Medulla oblongata (tissue), 1 donor: ENCODE measurements around the gene FAM83F.

ENCODE experiments used
- DNase-seq: peaks from one replicate; pipeline ENCODE4 v3.0.0-alpha.2; 2015; ENCODE audit errors: extremely low spot score

The FAM83F gene

DNA sequence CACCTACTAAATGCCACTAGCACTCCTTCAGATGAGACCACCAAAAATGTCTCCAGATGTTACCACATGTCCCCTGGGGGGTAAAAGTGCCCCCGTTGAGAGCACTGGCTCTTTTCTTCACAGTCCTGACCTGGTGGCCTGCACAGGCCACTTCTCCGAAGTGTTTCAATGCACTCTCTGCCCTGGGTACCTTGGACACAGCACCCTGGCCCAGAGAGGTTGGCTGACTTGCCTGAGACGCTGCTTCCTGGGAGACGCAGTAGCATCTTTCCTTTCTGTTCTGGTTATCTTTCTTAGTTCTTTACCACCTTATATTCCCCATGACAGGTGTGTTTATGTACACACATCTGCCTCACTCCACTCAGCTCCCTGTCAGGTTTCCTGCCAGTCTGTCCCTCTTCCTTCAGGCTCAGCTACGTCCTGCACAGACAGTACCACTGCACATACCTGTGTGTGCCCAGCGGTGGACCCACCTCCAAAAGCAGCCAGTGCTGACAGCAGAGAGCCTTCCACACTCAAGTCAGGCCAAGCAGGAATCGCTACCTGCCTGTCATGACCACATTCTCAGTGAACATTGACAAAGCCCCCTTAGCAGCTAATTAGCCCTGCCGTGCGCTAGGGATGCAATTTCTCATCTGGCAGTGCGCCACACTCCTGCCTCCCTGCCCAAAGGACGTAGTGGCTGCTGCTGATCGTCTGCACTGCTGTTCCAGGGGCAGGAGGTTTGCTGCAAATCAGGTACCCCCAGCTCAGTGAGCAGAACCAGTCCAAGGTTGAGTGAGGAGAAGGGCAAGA lies 39.0 kb downstream of the FAM83F start:
- DNase-seq, result no peak

DNA sequence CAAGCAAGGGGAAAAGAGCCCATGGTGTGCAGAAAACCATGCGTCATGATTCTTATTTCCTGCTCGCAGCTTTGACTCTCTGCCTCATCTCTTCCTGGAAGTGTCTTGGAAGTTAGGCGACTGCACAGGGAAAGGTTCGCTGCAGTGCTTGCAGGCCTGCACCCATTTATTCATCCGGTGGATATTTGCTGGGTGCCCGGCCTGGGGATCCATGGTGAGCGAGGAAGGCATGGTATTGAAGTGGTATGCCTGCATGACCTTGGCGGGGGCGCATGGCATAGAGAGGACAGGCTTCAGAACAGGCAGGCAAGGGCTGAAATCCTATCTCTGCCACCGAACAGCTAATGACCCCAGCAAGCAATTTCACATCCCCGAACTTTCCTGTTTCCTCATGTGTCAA lies 40.6 kb downstream of the FAM83F start:
- no peak for DNase-seq

DNA sequence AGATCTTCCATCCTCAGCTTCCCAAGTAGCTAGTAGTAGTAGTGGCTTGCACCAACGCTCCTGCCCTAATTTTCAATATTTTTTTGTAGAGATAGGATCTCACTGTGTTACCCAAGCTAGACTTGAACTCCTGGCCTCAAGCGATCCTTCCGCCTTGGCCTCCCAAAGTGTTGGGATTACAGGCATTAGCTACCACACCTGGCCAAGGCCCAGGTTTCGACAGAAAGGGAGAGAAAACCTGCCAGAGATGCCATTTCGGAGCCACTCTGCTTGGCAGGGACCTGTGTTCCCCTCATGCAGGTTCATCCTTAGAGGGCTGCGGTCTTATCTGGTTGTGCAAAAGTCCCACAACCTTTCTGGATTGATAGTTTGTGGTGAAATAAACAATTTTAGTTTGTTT lies 41.4 kb downstream of the FAM83F start:
- no peak for DNase-seq

DNA sequence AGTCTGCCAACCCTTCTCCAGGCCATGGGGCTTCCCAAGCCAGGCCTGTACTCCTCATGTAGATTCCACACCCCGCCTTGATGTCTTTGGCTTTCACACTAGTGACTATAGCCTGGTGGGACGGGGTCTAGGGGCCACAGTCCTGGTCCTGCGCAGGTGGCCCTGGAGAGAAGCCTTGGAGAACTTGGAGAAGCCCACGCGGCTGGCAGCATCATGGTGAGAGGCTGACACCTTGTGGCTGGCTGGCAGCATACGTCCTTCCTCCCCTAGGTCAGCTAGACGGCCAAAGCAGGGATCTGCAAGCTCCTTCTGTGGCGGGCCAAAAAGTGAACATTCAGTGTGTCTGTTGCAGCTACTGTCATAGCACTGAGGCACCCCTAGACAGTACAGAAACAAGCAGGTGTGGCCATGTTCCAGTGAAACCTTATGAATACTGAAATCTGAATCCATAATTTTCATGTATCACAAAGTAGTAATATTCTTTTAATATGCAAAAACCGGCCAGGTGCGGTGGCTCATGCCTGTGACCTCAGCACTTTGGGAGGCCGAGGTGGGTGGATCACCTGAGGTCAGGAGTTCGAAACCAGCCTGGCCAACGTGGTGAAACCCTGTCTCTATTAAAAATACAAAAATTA lies 42.0 kb downstream of the FAM83F start:
- DNase-seq, result peak; percentile 69

DNA sequence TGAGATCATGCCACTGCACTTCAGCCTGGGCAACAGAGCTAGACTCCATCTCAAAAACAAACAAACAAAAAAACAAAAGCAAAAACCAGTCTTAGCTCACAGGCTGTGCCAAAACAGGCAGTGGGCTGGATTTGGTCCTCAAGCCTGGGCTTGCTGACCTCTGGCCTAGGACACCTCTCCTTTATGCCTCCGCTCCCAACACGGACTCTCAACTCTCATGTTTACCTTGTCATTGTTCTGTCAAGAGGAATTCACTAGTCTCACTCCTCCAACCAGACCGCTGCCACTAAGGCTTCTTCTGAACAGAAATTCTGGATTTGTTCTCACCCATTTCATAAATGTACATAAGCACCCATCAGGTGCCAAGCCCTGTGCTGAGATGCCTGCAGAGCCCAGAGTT lies 42.6 kb downstream of the FAM83F start:
- no peak for DNase-seq

DNA sequence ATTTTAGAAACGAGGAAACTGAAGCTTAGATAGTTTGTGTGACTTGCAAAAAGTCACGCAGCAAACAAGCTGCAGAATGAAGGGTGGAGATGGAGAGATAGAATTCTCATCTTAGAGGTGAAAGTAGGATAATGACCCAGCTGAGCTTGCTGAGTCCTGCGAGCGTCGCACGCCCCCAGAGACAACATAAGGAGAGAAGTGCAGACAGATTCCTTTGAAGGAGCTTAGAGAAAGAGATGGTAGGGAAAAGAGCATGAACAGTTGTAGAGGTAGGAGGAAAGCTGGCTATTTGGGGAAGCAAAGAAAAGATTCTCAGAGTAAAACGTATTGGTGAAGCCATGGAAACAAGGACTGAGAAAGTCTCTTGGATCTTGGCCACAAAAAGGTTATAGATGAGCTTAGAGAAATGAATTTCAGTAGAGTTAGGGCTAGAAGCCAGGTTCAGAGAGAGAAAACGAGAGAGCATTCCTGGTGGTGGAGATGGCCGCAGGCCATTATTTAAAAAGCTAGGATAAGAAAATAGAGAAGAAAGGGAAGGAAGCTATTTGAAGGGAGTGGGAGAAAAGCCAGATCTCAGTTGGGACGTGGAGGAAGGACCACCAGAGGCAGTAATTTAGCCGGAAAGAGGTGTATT lies 44.8 kb downstream of the FAM83F start:
- no peak for DNase-seq

DNA sequence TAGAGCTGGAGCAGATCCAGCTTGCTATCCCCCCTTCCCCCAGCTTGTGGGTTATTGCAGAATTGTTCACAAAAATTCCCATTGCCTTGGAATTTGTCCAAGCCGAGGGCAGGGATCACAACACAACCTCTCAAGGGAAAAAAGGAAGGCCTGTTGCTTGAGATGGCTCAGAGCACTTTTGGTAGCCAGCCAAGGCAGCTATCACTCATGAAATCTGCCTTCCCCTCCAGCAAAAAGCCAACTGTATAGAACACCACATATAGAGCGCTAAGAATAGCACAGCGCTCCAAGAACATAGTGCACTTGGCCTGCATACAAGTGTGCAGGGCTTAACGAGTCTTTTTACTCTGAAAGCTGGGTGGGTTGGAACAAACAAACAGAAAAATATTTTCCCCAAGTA lies 46.2 kb downstream of the FAM83F start:
- peak; percentile 38 for DNase-seq

DNA sequence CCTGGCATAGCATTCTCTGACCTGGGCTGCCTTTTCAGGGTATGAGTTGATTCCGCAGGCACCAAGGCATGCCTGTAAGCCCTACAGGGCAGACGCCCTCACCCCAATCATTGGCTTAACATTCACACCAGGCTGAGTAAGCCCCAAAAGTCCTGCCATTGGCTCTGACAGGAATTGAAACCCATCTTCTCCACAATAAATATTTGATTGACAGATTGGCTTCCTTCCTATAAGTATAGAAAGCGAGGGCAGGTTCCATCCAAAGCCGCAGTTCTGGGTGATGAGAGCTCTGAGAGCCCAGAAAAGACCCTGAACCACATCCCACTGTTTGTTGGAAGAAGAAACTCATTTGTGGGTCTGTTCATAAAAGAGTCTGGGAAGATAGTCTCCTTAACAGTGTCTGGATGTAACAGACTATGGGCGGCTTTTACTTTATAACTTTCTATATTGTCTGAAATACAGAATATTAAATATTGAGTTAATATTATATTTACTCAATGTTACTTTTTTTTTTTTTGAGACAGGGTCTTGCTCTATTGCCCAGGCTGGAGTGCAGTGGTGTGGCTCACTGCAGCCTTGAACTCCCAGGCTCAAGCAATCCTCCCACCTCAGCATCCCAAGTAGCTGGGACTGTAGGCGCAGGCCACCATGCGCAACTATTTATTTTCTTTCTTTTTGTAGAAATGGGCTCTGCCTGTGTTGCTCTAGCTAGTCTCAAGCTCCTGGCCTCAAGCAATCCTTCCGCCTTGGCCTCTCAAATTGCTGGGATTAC lies 46.8 kb downstream of the FAM83F start:
- no peak for DNase-seq

DNA sequence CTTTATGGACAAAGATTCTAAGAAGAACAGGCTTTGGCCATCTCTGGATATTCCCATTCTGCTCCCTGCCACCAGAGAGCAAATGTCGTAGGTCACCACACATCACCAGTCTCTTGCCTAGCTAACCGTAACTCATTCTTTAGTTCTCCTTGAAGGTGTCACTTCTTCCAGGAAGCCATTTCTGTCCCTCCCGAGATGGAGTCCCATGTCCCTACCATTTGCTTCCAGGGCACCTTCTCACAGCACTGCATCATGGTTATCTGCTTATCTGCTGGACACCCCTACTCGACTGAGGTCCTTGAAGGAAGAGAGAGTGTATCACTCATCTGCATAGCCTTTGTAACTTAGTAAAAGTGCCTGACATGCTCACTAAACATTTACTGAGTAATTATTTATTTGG lies 47.6 kb downstream of the FAM83F start:
- DNase-seq, result no peak

DNA sequence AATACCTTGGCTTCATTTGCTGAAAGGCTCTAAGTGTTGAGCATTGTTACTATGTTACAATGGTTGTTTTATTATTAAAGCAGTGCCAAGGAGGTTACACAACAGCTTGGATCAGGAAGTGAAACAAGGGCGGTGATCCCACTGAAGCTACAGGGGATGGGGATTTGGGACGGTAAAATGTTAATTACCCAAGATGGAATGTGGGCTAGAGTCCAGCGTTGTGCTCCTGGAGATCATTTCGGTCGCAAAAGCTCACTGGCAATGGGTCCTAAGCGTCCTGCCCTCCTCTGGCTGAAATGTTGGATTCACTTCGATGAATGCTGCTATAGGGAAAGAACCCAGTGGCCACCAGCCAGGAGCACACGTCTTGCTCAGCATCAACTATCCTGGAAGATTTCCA lies 48.3 kb downstream of the FAM83F start:
- DNase-seq, result peak; percentile 17

DNA sequence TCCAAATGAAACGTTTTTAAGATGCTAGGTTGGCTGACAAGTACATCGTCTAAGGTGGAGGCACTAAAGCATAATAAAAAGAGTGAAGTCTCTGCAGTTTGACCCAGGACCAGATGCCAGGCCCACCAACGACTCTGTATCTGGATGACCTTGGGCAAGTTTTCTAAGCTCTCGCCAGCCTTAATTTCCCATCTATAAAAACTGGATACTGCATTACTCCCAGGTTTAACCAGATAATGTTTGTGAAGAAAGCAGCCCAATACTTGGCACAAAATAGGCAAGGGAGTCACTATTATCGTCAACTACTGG lies 49.0 kb downstream of the FAM83F start:
- DNase-seq, result no peak

DNA sequence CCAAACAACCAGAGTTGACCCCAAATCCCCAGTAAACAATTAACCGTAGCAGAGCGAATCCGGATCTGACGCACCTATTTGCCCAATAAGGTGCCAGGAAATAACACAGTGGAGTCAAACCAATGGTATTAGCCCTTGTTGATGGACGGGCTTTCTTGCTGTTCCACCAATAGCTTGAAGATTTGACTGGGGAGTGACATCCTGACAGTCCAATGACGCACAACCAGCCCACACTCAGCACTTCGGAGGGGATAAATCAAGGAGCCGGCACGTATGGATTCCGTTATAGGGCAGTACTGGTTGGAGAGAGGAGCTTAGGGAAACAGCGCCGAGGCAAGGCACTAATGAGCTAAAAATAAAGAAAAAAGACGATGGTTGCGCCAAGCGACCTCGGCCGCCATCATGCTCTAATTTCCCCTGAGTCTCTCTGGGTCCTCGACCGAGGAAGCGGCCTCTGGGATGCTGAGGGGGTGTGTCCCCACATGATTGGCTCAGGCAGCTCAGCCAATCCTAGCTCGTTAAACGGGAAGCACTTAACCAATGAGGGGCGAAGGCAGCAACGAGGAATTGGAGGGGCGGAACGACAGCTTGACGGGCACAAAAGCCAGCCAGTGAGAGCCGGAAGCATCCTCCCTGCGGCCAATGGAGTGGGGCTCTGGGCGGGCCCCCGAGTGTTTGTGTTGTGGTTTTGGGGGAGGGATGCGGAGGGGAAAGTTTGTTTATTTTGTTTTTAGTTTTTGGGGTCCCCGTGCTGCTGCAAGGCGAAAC lies 49.5 kb downstream of the FAM83F start:
- DNase-seq, result peak; percentile 99

DNA sequence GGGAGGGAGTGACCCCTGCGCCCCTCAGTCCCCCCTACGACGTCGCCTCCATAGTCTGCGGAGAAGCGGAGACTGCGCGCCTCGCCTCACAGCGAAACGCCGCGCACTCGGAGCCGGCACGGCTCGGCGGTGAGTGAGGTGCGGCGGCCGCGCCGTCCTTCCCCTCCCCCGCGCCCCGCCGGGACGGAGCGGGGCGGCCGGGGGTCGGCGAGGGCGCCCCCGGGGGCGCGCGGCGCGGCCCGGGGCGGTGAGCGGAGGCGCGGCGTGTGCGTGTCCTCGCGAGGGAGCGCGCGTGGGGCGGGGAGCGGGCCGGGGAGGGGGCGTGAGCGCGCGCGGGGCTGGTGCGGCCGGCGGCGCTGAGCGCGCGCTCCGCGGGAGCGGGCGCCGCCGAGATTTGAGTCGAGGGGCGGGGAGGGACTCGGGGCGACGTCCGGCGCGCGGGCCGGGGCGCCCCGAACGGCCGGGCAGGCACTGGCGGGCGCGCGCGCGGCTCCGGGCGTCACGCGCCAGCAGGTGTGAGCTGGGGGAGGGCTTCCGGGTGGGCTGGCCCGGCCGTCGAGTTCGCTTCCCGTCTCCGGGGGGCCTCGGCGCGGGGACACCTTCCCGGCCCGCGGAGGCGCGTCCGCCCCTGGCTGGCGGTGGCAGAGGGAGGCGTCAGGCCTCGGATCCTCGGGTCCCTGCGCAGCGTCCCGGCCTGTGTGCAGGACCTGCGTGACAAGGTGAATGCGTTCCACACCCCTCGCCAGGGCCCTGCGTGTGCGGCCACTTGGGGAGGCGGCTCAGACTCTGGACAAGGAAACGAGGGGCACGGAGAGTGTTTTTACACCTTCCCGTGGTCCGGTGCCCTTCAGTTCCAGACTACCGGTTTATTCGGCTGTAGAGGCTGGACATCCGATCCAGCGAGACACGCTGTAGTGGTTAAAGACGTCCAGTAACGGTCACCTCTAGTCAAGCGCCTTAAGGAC lies 50.4 kb downstream of the FAM83F start:
- peak; percentile 23 for DNase-seq

DNA sequence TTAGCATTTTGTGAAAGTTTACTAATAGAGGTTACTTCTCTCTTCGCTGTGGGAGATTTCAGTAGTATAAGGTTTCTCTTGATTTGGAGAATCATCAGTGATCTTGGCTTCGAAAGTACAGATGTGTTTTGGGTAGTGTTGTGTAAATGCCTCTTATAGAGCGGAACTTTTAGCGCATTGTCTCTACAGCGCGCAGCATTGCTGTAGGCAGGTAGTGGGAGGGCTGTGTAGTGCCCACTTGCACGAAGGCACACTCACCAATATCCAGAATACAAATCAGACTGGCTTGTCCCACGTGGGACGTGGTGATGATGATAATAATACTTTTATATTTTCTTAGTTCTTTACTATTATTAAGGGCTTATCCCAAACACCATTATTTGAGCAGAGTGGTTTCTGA lies 51.4 kb downstream of the FAM83F start:
- DNase-seq, result no peak

DNA sequence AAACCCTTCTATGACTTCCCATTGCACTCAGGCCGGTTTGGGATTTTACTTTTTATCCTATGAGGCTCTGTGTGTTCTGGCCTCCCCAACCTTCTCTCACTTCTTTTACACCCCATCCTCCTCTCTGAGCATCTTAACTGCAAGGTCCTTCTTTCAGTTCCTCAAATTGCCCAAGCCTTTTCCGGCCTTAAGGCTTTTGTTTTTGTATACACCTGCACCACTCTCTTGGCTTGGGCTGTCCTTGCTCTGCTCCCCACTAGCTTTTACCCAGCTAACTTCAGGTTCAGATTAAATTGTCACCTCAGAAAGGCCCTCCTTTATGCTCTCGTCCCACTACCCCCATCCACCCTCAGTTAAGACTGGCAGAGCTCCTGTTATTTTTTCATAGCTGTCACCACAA lies 55.5 kb downstream of the FAM83F start:
- DNase-seq, result no peak

DNA sequence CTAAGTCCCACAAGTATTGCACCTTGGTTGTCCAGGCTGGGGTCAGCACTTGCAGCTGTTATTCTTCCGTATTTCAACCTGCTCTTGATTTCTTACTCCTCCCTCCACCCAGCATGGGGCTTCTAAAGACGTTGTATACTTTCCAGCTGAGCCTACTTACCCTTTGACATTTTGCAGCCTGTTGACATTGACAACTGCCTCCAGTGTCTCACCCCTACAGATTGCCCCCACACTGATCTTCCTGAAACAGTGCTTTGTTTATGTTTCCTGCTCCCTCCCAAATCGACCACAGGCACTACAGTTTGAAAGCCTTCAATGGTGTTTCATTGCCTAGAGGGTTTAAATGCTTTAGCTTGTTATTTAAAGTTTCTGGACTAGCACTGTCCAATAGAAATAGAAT lies 56.6 kb downstream of the FAM83F start:
- no peak for DNase-seq

DNA sequence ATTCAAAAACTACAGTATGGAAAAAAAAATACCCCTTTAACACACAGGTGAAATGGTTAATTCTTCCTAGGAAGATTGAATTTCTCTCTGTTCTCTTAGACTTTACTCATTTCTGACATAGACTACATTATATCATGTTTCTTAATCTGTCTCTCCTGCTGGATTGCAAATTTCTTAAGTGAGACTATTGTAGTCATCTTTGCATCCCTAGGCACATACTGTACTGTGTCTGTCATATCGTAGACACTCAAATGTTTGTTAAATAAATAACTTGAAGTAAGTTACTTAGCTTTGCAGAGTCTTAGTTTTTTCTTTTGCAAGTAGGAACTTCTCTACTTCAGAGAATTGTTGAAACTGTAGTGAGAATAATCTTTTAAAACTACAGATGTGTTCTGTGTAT lies 58.7 kb downstream of the FAM83F start:
- DNase-seq, result no peak

DNA sequence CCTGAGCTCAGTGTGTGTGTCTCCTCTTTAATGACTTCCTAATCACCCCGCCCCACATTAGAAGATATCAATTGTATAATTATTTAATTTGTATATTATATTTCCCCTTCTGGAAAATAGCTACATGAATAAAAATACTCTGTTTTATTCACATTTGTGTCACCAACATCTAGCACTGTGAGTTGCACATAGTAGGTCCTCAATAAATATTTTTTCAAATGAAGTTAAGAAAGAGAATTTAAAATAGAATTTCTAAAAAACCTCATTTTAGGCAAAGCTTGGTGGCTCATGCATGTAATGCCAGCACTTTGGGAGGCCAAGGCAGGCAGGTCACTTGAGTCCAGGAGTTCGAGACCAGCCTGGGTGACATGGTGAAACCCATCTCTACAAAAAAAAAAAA lies 59.7 kb downstream of the FAM83F start:
- DNase-seq, result no peak

DNA sequence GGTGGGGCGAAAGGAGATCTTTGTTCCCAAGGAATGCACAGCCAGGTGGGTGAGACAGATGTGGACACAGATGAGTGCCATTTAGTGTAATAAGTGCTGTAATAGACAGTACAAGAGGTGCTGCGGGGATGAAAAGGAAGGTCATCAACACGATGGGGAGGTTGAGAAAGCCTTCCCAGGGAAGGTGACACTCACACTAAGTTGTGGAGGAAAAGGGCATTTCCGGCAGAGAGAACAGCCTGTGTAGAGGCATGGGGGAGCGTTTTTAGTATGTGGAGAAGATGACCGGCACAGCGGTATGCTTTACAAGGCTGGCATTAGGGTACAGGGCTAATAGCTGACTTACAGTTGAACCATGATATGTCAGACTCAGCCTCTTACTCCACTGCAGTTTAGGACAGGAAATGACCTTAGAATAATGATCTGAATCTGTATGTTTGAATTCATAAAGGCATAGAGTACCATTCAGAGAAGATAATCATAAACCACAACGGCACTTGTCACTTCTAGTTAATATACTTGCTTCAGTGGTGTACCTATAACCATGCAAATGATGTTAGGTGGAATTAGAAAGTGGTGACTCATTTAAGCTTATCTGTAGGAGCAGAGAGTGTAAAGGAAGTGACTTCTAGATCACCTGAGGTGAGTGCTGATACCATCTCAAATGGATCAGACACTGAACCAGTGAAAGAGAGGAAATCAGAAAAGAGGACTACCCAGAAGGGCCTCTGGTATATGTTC lies 60.6 kb downstream of the FAM83F start:
- no peak for DNase-seq

DNA sequence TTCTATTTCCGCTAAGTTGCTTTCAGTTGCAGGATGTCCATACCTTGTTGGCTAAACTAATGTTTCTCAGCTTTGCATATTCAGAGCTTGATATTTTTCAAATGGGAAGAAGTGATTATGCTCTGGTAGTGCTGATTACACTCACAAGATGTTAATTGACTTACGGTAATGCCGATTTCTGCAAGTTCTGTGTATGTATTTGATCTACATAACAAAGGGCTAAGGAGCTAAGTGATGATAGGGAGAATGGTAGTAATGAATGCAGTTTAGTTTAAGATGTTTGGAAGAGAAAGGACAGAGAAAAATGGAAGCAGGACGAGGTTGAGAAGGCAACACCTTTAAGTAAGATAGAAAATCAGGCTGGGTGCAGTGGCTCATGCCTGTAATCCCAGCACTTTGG lies 61.4 kb downstream of the FAM83F start:
- DNase-seq, result no peak
